Cardiac septum (tissue), 1 donor: ENCODE measurements around the gene RSPH1. TPM values are rescaled to one million over a fixed set of nuclear protein-coding genes. Genes with fewer than 3 reads are reported as not detected.

Experiments
- DNase-seq: peaks from one replicate; pipeline ENCODE4 v3.0.0-alpha.2; 2020; ENCODE audit warnings: low spot score
- intact Hi-C: fragments of 100-400 bp; cut with DNase I; formaldehyde crosslinking; loops from one replicate; pipeline ENCODE4 v1.14.0; 2022
- total RNA-seq: library from RNA; stranded (reverse); fragmentation: NEBNext Ultra II Directional; extraction: Animal tissue kit (Norgen Biotek cat#: 25700); gene quantifications from one replicate; pipeline ENCODE4 v1.2.1, GENCODE V29; 2021
- donor health status: DM: no; HTN: no; CAD: no.

Gene RSPH1
- total RNA-seq, 1 donor from 2014 or later: not detected

DNA sequence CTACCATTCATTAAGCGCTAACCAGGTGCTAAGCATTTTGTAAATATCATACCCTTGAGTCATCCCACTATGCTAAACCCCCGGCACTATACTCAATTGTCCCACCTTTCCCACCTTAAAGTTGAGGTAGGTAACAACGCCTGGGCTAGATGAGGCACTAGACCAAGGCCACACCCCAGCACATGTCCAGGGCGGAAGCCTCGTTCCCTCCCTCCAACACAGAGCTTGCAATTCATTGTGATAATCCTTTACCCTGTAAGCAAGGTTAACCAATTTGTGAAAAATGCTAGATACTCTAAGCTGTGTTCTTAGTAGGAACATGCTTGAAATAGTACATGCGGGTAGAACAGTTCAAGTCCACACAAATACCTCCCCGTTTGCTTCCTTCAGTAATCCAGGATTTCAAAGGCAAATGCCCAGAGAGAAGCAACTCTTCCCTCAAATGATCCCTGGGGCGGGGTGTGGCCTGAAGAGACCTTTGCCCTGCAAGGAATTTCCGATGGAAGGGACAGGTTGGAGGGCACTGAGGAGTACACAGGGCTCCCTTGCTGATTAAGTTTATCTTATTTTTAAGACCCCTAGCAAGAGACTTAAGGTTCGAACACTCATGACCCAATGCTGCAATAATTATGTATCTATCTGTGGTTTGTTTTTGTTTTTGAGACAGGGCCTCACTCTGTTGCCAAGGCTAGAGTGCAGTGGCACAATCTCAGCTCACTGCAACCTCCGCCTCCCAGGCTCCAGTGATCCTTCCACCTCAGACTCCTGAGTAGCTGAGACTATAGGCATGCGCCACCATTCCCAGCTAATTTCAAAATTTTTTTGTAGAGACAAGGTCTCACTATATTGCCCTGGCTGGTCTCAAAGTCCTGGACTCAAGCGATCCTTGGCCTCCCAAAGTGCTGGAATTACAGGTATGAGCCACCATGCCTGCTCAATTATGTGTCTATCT is 2.6 kb downstream of the RSPH1 start:
- DNase-seq: no peak
- intact Hi-C loops: loop anchor here (10.0 kb wide), 1 partner anchor 349 kb away; no protein-coding TSS in a partner anchor

- intact Hi-C loops: loop anchor here (10.0 kb wide), 1 partner anchor 347 kb away; no protein-coding TSS in a partner anchor
- no peak for DNase-seq
Observed at GRCh38 chr21:42492201-42492600, 3.8 kb downstream of the RSPH1 start.

GRCh38 chr21:42491328-42491727 is 4.7 kb downstream of the RSPH1 start:
- intact Hi-C loops: loop anchor here (10.0 kb wide), 1 partner anchor 347 kb away; no protein-coding TSS in a partner anchor
- no peak for DNase-seq

GRCh38 chr21:42490720-42491119 is 5.3 kb downstream of the RSPH1 start:
- intact Hi-C loops: loop anchor here (10.0 kb wide), 1 partner anchor 346 kb away; no protein-coding TSS in a partner anchor
- DNase-seq: no peak

DNA sequence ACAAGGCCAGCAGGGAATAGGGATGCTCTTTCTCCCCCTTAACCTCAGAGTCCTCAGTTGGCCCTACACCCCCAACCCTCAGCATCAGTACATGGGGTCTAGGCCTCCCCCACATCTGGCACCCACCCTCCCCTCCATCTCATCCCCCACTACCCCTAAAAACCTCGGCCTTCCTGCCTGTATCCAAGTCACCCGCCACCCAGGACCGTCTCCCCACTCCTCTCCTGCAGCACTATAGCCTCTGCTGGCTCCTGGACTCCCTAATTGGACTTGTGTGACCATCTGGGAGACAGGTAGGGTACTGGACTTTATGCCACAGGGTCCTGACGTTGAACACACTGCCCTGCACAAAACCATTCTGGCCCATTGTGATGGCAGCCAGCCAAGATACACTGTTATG is 6.0 kb downstream of the RSPH1 start:
- DNase-seq: no peak
- intact Hi-C loops: loop anchor here (10.0 kb wide), 1 partner anchor 345 kb away; no protein-coding TSS in a partner anchor

- intact Hi-C loops: no loop called here
- DNase-seq: no peak
Observed at GRCh38 chr21:42489006-42489563, 6.9 kb downstream of the RSPH1 start.

DNA sequence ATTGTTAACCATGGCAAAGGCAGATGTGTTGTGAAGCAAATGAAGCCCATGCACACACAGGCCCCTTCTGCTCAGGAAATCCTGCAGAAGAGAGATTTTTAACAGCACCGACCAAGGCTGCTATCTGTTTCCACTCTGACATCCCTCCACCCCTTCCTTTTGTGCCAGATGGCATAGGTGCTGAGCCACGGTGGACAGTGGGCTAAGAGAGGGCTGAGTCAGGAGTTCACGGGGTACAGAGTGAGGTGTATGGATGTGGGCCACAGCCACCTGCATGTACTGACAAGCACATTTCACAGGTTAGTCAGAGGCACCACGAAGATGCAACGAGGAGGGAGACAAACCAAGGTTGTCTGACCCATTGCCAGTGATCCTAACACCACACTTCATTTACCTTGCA is 9.5 kb downstream of the RSPH1 start:
- intact Hi-C loops: no loop called here
- DNase-seq: no peak

- no peak for DNase-seq
- intact Hi-C loops: no loop called here
Observed at GRCh38 chr21:42486072-42486471, 10.0 kb downstream of the RSPH1 start.

DNA sequence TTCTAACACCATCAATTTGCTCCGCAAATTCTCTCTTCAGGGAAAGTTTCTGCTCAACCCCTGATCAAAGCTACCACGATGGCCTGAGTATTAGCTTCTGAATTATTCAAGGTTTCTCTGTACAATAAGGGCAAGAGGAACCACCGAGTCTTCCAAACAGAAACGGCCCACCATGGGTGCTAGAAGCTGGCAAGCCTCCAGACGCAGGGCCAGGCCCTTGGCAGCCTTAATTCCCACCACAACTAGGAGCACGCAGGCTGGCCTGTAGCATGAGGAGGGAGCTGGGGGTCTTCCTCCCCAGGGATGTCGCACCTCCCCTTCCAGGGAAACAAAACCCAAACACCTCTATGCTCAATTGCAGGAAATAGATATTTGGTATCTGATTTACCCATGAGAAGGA is 11.1 kb downstream of the RSPH1 start:
- no peak for DNase-seq
- intact Hi-C loops: no loop called here

DNA sequence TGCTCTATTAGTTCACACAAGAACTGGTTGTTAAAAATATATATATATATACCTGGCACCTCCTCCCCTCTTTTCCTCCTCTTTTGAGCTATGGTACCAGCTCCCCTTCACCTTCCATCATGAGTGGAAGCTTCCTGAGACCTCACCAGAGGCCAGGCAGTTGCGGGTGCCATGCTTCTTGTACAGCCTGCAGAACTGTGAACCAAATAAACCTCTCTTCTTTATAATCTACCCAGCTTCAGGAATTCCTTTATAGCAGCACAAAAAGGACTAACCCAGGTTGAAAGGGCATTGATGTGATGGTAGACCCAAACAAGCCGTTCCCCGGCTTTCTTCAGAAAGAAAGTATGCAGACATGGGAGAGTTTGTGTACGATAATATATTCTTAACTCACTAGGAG is 14.9 kb downstream of the RSPH1 start:
- no peak for DNase-seq
- intact Hi-C loops: no loop called here

DNA sequence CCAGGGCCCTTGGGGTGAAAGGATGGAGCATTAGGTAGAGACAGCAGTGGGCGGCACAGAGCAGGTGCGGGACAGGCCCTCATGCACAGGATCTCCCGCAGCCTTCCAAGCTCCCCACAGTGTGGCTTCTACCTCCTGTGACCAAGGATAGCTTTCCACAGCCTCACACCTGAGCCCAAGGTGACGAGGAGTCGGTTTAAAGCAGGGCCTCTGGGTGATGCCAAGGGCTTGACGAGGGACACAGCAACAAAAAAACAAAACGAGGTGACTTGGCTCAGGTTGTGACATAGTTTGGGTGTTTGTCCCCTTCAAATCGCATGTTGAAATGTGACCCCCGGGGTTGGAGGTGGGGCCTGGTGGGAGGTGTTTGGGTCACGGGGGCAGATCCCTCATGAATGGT is 15.3 kb downstream of the RSPH1 start:
- no peak for DNase-seq
- intact Hi-C loops: no loop called here

- intact Hi-C loops: no loop called here
- DNase-seq: no peak
Observed at GRCh38 chr21:42479582-42479981, 16.4 kb downstream of the RSPH1 start.

- no peak for DNase-seq
- intact Hi-C loops: no loop called here
Observed at GRCh38 chr21:42478504-42478903, 17.5 kb downstream of the RSPH1 start.

GRCh38 chr21:42476388-42477331 is 19.4 kb downstream of the RSPH1 start:
- intact Hi-C loops: no loop called here
- DNase-seq: peak; percentile 47

- no peak for DNase-seq
- intact Hi-C loops: no loop called here
Observed at GRCh38 chr21:42475526-42476387, 20.3 kb downstream of the RSPH1 start.

DNA sequence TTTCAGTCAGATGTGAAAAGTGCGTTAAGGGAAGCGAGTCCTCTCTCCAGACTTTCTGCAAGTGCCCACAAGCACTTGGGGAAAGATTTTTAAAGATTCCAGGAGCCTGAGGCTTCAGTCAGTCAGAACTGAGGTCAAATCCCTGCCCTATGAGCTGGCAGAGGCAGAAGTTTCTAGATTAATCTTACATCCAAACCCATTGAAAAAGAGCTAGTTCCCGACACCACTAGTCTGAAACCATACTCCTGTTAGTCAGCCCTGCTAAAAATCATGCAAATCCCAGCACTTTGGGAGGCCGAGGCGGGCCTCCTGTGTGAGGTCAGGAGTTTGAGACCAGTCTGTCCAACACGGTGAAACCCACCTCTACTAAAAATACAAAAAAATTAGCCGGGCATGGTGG is 21.0 kb downstream of the RSPH1 start:
- DNase-seq: no peak
- intact Hi-C loops: no loop called here

DNA sequence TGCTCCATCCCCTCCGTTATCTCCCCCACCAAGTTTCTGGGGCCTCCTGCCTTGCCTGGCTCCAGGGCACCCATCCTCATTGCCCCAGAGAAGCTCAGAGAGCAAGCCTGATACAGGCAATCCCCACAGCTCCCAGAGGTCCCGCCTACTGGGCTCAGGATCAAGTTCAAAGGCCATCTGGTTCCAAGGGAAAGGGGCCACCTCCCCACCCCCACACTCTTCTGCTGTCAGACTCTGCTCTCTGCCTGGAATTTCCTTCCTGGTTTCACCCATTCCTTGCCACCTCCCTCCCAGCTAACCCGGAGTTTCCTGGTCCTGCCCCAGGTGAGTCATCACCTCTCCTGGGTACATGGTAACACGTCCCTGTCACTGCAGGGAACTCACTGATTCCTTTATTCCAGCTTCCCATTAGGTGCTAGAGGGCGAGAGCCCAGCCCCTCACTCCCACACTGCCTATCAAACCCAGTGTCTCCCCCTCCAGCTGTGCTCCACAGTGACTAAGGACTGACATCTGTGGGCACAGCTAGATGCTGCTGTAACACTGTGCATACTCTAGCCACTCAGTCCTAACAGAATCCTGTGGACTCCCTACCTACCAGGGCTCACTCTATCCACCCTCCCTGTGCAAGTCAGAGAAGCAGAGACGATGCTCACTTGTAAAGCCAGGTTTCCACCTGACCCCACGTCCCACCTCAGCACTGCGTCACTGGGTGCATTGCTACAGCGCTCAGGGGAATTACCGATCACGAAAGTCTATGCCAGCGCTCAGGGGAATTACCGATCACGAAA is 21.8 kb downstream of the RSPH1 start:
- intact Hi-C loops: no loop called here

GRCh38 chr21:42473498-42474042 is 22.5 kb downstream of the RSPH1 start:
- intact Hi-C loops: no loop called here
- no peak for DNase-seq

More for the DNA sequence above, 21.8 kb downstream of the RSPH1 start:
- no peak for DNase-seq
